HL-60 (cell line): ENCODE results near the gene CST4.
A peak's percentile ranks its signal among the peaks of the same experiment; 100 is the strongest.

ENCODE experiments used
- DNase-seq, 2 experiments: peaks; one replicate each; pipeline ENCODE4 v3.0.0-alpha.2; 2010 to 2020; ENCODE audit warnings: low read depth in 1 of 2, low spot score in 1 of 2
- H3K27ac ChIP-seq: fragments of 250-450 bp; sonication (Bioruptor Pico); replicated peaks from 2 replicates; pipeline ENCODE4 v1.5.1; 2020; ENCODE audit warnings: mild to moderate bottlenecking, moderate library complexity
- H3K27me3 ChIP-seq: fragments of 250-450 bp; sonication (Bioruptor Pico); 2 replicates; pipeline ENCODE4 v1.5.1; 2021; ENCODE audit warnings: mild to moderate bottlenecking, moderate library complexity; ENCODE audit not compliant: insufficient read depth, poor library complexity, severe bottlenecking
- H3K4me3 ChIP-seq: replicated peaks from 2 replicates; pipeline ENCODE4 v1.5.1; 2011; ENCODE audit warnings: mild to moderate bottlenecking, control low read depth, low read length; ENCODE audit not compliant: insufficient read depth
- CTCF ChIP-seq: IDR thresholded peaks from one replicate; pipeline ENCODE4 v1.5.1; 2011; ENCODE audit warnings: low read length, control low read depth, inconsistent platforms; ENCODE audit not compliant: insufficient read depth
- GABPA ChIP-seq: IDR thresholded peaks from 2 replicates; pipeline ENCODE4 v1.6.1; 2012; ENCODE audit warnings: low read depth
- POLR2AphosphoS5 ChIP-seq: IDR thresholded peaks from 2 replicates; pipeline ENCODE4 v1.6.1; 2012; ENCODE audit warnings: low read depth
- REST ChIP-seq: IDR thresholded peaks from 2 replicates; pipeline ENCODE4 v1.6.1; 2012; ENCODE audit warnings: low read depth; ENCODE audit not compliant: insufficient replicate concordance
- SPI1 ChIP-seq: IDR thresholded peaks from 2 replicates; pipeline ENCODE4 v1.6.1; 2012; ENCODE audit warnings: low read depth, mild to moderate bottlenecking, borderline replicate concordance

CST4 gene

GRCh38 chr20:23656372-23656771 is 32.5 kb downstream of the CST4 start:
- DNase-seq, result no peak
- no peak overlapping the region for H3K27ac ChIP-seq
- H3K4me3 ChIP-seq, result no peak overlapping the region
- TF ChIP-seq CTCF, result no peak
- no peak for TF ChIP-seq SPI1
- TF ChIP-seq REST, result no peak
- no peak for TF ChIP-seq POLR2AphosphoS5
- H3K27me3 ChIP-seq, result no peaks in the 10 kb centered on the region

DNA sequence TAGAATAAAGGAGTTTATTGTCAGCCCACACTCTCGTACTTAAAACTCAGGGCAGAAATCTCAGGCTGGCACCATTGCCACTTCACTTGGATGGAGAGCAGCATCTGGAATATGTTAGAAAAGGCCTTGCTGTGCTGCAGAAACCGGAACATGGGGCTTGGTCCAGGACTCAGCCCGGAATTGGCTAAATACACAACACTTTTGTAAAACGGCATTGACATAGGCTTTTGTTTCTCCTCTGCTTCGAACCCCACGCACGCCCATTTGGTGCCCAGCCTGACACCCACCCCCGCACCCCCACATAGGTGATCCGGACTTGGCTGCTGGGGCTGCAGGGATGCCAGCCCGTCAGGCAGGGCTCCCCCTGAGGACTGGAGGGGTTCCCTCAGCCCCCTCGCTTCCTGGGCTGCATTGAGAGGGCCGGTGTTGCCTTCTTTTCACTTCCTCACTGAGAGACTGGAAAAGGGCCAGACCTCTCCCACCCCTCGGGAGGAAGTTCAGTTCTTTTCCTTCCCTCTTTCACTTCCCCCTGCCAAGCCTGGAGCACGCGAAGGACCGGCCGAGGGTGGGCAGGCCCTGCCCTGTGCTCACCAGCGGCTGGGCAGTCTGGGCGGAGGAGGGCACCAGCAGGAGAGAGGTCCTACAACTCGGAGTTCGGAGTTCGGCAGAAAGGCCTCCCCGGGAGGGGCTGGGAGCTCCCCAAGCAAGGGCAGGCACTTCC is 33.2 kb downstream of the CST4 start:
- peak; percentile 79 to 93 for DNase-seq
- Histone ChIP-seq H3K4me3 (peak overlapping the region; percentile 4; the same call in 1 of the 2 replicates), H3K27me3 (no peaks in the 10 kb centered on the region), H3K27ac (peak overlapping the region; percentile 9; the same call in 1 of the 2 replicates)
- TF ChIP-seq SPI1 (peak; percentile 98), POLR2AphosphoS5 (peak; percentile 49), GABPA (peak; percentile 38), REST (no peak), CTCF (no peak)

- Histone ChIP-seq H3K27me3 (no peaks in the 10 kb centered on the region), H3K27ac (no peak overlapping the region), H3K4me3 (no peak overlapping the region)
- no peak for DNase-seq
- TF ChIP-seq GABPA, result no peak
- TF ChIP-seq REST, result no peak
- no peak for TF ChIP-seq SPI1
- TF ChIP-seq CTCF, result no peak
- no peak for TF ChIP-seq POLR2AphosphoS5
Measured at GRCh38 chr20:23654717-23655116, 34.1 kb downstream of the CST4 start.
